A549 treated with AZD9567 at 1 μM for 4 hours (cell line): ENCODE results near the gene NHERF2. TPM values are rescaled to one million over a fixed set of nuclear protein-coding genes. Genes with fewer than 3 reads are reported as not detected.

Experiments
- total RNA-seq: library from RNA; stranded (reverse); fragments of 200-300 nt; extraction: Qiagen RNA extraction; gene quantifications from 5 replicates; pipeline ENCODE4 v1.2.3, GENCODE V29; 2022; ENCODE audit not compliant: insufficient read depth

The NHERF2 gene
- 40.0 to 57.0 TPM (median 55.2 TPM) in 5 replicates for total RNA-seq

DNA sequence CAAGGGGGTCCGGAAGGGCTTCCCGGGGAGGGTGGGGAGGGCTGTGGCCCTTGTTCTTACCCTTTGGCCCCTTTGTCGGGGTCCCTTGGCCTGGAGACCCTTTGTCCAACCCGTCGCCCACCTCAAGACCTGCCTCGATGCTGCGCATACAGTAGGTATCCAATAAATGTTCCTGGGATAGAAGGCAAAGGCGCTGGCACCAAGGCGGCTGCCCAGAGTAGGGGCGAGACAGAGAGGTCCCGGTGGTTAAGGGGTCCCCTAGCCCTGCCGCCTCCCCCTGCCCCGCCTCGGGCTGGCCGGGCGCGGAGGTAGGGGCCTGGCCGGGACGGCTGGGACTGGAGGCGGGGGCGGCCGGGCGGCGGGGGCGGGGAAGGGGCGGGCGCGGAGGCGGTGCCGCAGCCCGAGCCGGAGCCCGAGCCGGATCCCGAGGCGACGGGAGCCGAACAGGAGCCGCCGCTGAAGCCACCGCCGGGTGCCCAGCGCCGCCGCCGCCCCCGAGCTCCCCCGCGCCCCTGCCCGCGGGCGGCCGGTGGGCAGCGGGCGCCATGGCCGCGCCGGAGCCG is at the start of gene NHERF2:
Gene NHERF2, plus strand, starts transcription at position 442 of the 563 bp plus-strand sequence. Its CDS starts 104 bp downstream, at position 546.

DNA sequence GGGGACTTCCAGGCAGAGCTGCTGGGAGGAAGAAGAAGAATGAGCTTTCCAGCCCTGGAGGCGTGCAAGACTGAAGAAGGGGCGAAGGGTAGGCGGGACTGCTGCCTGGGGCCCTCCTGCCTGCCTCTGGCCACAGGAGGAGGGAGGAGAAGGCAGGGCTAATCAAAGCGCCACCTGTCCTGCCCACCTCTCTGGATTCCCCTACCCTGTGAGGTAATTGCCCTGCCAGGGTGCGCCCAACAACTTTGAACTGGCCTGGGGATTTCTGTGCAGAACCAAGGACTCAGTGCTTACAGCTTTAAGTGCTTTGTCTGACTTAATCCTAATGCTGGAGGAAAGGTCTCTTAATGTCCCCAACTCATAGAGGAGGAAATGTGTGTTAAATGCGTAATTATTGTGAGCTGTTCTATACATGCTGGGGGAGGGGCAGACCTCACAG is 45.3 kb upstream of the NHERF2 start, which contains the start of gene NOXO1:
Gene NOXO1, minus strand, starts transcription at position 72 of the 439 bp plus-strand sequence. CDS start 290 bp downstream, outside the sequence.

DNA sequence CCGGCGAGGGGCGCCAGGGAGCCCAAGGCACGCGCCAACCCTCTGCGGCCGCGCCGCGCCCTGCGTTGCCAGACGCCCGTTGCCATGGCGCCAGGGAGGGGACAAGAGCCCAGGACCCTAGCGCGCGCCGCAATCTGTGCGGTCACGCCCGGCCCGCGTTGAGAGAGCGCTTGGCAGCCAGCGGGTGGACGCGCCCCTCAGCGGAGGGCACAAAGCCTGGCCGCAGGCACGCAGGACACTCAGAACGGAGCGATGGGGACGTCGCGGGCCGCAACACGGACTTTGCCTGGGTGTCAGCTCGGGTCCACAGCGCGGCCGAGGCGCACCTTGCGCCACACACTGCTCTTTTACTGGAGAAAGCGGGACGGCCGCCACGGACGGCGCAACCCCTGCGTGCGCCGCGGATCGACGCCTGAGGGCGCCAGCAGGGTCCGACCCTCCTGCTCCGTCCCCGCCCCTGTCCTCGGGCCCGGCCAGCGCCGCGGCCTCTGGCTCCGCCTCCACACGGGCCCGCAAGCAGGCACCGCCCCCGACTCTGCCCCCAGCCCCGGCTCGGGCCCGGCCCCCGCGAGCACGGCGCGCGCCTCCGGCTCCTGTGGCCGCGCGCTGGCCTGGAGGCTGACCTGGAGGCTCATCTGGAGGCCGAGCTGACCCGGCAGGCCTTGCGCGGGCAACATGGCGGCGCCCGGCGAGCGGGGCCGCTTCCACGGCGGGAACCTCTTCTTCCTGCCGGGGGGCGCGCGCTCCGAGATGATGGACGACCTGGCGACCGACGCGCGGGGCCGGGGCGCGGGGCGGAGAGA is 43.0 kb upstream of the NHERF2 start, which contains the start of gene GFER:
Gene GFER, plus strand, starts transcription at position 650 of the 803 bp plus-strand sequence. Its CDS starts 26 bp downstream, at position 676.

GRCh38 chr16:1989209-1990100 is 37.2 kb upstream of the NHERF2 start, which contains the start of gene SYNGR3:
SYNGR3 (plus strand) TSS chr16:1989970; CDS start chr16:1990103, 133 bp downstream.

GRCh38 chr16:2009791-2010510 is 16.8 kb upstream of the NHERF2 start, which contains the start of gene ZNF598:
ZNF598 (minus strand) TSS chr16:2009821.

GRCh38 chr16:2019518-2019920 is 7.2 kb upstream of the NHERF2 start, which contains the start of gene NPW:
NPW (plus strand) TSS chr16:2019785.

GRCh38 chr16:2047330-2048115 is 20.8 kb downstream of the NHERF2 start, which contains the start of the genes NTHL1 and TSC2:
NTHL1 (minus strand) TSS chr16:2047834; CDS start chr16:2047823, 11 bp downstream.
TSC2 (plus strand) TSS chr16:2047985; CDS start chr16:2048616, 631 bp downstream.

Other genes with a start within 250 kb of the NHERF2 start
- 21.9 to 31.5 TPM (median 27.5 TPM) in 5 replicates for gene SPSB3, start 244.3 kb upstream of the NHERF2 start, total RNA-seq
- 54.1 to 93.4 TPM (median 86.7 TPM) in 5 replicates for gene NUBP2, start 243.9 kb upstream of the NHERF2 start, total RNA-seq
- gene IGFALS, start 233.2 kb upstream of the NHERF2 start, total RNA-seq, result 0.06 to 0.20 TPM (median 0.07 TPM) in 4 of 5 replicates, not detected in the other
- gene HAGH, start 200.1 kb upstream of the NHERF2 start, total RNA-seq, result 64.2 to 78.9 TPM (median 76.2 TPM) in 5 replicates
- 45.9 to 58.9 TPM (median 47.9 TPM) in 5 replicates for gene FAHD1, start 199.7 kb upstream of the NHERF2 start, total RNA-seq
- 0.96 to 1.3 TPM (median 0.99 TPM) in 4 of 5 replicates, not detected in the other for gene MEIOB, start 154.7 kb upstream of the NHERF2 start, total RNA-seq
- gene HS3ST6, start 108.5 kb upstream of the NHERF2 start, total RNA-seq, result 1.8 to 1.9 TPM (median 1.9 TPM) in 4 of 5 replicates, not detected in the other
- gene MSRB1, start 83.7 kb upstream of the NHERF2 start, total RNA-seq, result 25.4 to 35.1 TPM (median 34.9 TPM) in 5 replicates
- gene RPL3L, start 72.2 kb upstream of the NHERF2 start, total RNA-seq, result 0.08 to 0.15 TPM in 2 of 5 replicates, not detected in the others
- 238 to 284 TPM (median 251 TPM) in 5 replicates for gene NDUFB10, start 67.4 kb upstream of the NHERF2 start, total RNA-seq
- 3,446 to 5,640 TPM (median 5,518 TPM) in 5 replicates for gene RPS2, start 62.1 kb upstream of the NHERF2 start, total RNA-seq
- gene RNF151, start 60.0 kb upstream of the NHERF2 start, total RNA-seq, result 0.11 TPM in 1 of 5 replicates, not detected in the others
- 31.4 to 44.1 TPM (median 40.6 TPM) in 5 replicates for gene TBL3, start 54.8 kb upstream of the NHERF2 start, total RNA-seq
- gene NOXO1, start 45.4 kb upstream of the NHERF2 start, total RNA-seq, result 0.22 to 4.7 TPM (median 0.30 TPM) in 5 replicates
- gene GFER, start 42.7 kb upstream of the NHERF2 start, total RNA-seq, result 23.1 to 43.3 TPM (median 40.1 TPM) in 5 replicates
- 3.9 to 8.9 TPM (median 7.8 TPM) in 5 replicates for gene SYNGR3, start 36.9 kb upstream of the NHERF2 start, total RNA-seq
- 51.5 to 66.8 TPM (median 63.1 TPM) in 5 replicates for gene ZNF598, start 17.1 kb upstream of the NHERF2 start, total RNA-seq
- 0.59 to 1.9 TPM (median 1.3 TPM) in 4 of 5 replicates, not detected in the other for gene NPW, start 7.1 kb upstream of the NHERF2 start, total RNA-seq
- gene NTHL1, start 20.9 kb downstream of the NHERF2 start, total RNA-seq, result 24.3 to 47.2 TPM (median 44.1 TPM) in 5 replicates
- gene TSC2, start 21.1 kb downstream of the NHERF2 start, total RNA-seq, result 39.4 to 48.8 TPM (median 41.7 TPM) in 5 replicates
- gene PKD1, start 109.0 kb downstream of the NHERF2 start, total RNA-seq, result 20.8 to 62.8 TPM (median 57.0 TPM) in 5 replicates
- 3.1 to 11.1 TPM (median 3.8 TPM) in 5 replicates for gene RAB26, start 121.7 kb downstream of the NHERF2 start, total RNA-seq
- gene TRAF7, start 128.9 kb downstream of the NHERF2 start, total RNA-seq, result 40.5 to 58.1 TPM (median 52.2 TPM) in 5 replicates
- 0.51 to 1.3 TPM (median 1.0 TPM) in 5 replicates for gene CASKIN1, start 169.7 kb downstream of the NHERF2 start, total RNA-seq
- gene MLST8, start 178.6 kb downstream of the NHERF2 start, total RNA-seq, result 37.8 to 54.5 TPM (median 49.8 TPM) in 5 replicates
- gene BRICD5, start 184.0 kb downstream of the NHERF2 start, total RNA-seq, result 5.1 to 6.7 TPM (median 5.5 TPM) in 5 replicates
- 19.4 to 35.2 TPM (median 33.3 TPM) in 5 replicates for gene PGP, start 187.9 kb downstream of the NHERF2 start, total RNA-seq
- 18.3 to 29.3 TPM (median 28.6 TPM) in 5 replicates for gene E4F1, start 196.7 kb downstream of the NHERF2 start, total RNA-seq
- 1.5 to 1.8 TPM (median 1.7 TPM) in 4 of 5 replicates, not detected in the other for gene DNASE1L2, start 209.5 kb downstream of the NHERF2 start, total RNA-seq
- gene ECI1, start 224.7 kb downstream of the NHERF2 start, total RNA-seq, result 57.1 to 95.2 TPM (median 91.7 TPM) in 5 replicates
- gene RNPS1, start 241.2 kb downstream of the NHERF2 start, total RNA-seq, result 262 to 276 TPM (median 270 TPM) in 5 replicates